NCI-H2029 treated with DMSO at 0.1 percent for 48 hours (cell line): ENCODE data around the gene SLC2A9.
"Not testable (repeated sequence)": the region's sequence is repeated elsewhere in the genome, so short reads cannot be mapped to it uniquely, and the experiment has no call there.

Experiments used
- DNase-seq: peaks from one replicate; lab custom pipeline; 2025; lab: John Stamatoyannopoulos, UW

The SLC2A9 gene

GRCh38 chr4:9926586-9926985 is 94.7 kb downstream of the SLC2A9 start:
- DNase-seq: no peak

- peak; percentile 60 for DNase-seq
Measured at GRCh38 chr4:9925750-9926439, 95.4 kb downstream of the SLC2A9 start.

- peak; percentile 50 for DNase-seq
Measured at GRCh38 chr4:9924750-9925149, 96.5 kb downstream of the SLC2A9 start.

- no peak for DNase-seq
Measured at GRCh38 chr4:9923195-9923812, 98.0 kb downstream of the SLC2A9 start.

GRCh38 chr4:9921326-9921725 is 100.0 kb downstream of the SLC2A9 start:
- no peak for DNase-seq

- DNase-seq: no peak
Measured at GRCh38 chr4:9920029-9920428, 101.3 kb downstream of the SLC2A9 start.

GRCh38 chr4:9919047-9919446 is 102.2 kb downstream of the SLC2A9 start:
- no peak for DNase-seq

- DNase-seq: no peak
Measured at GRCh38 chr4:9918484-9918883, 102.8 kb downstream of the SLC2A9 start.

GRCh38 chr4:9916937-9917336 is 104.4 kb downstream of the SLC2A9 start:
- no peak for DNase-seq

GRCh38 chr4:9916346-9916745 is 105.0 kb downstream of the SLC2A9 start:
- no peak for DNase-seq

- DNase-seq: no peak
Measured at GRCh38 chr4:9913846-9914245, 107.5 kb downstream of the SLC2A9 start.

- DNase-seq: no peak
Measured at GRCh38 chr4:9906996-9907395, 114.3 kb downstream of the SLC2A9 start.

- no peak for DNase-seq
Measured at GRCh38 chr4:9904976-9905587, 116.2 kb downstream of the SLC2A9 start.

GRCh38 chr4:9903317-9903716 is 118.0 kb downstream of the SLC2A9 start:
- DNase-seq: no peak

GRCh38 chr4:9901257-9901656 is 120.0 kb downstream of the SLC2A9 start:
- no peak for DNase-seq

GRCh38 chr4:9900633-9901032 is 120.7 kb downstream of the SLC2A9 start:
- not testable (repeated sequence) for DNase-seq

- DNase-seq: no peak
Measured at GRCh38 chr4:9899306-9900055, 121.8 kb downstream of the SLC2A9 start.

- no peak for DNase-seq
Measured at GRCh38 chr4:9898596-9899305, 122.5 kb downstream of the SLC2A9 start.

- DNase-seq: no peak
Measured at GRCh38 chr4:9895333-9895705, 126.0 kb downstream of the SLC2A9 start.

- no peak for DNase-seq
Measured at GRCh38 chr4:9894644-9895332, 126.5 kb downstream of the SLC2A9 start.

GRCh38 chr4:9893329-9894108 is 127.8 kb downstream of the SLC2A9 start:
- no peak for DNase-seq
